Activated CD8-positive, alpha-beta T cell treated with anti-CD3 and anti-CD28 coated beads for 36 hours (primary cell): ENCODE measurements around the gene KRT24. TPM values are rescaled to one million over a fixed set of nuclear protein-coding genes. Genes with fewer than 3 reads are reported as not detected.
A peak's percentile ranks its signal among the peaks of the same experiment; 100 is the strongest.

ENCODE experiments used
- ATAC-seq: fragments of 200-7000 bp; cut with Tn5 transposase; one replicate; pipeline ENCODE4 v1.10.0; 2021; ENCODE audit warnings: mild to moderate bottlenecking, moderate library complexity
- CTCF ChIA-PET: fragments of 350-600 bp; sonication (Branson Sonifier 250); formaldehyde crosslinking; loops from one replicate; lab custom pipeline; 2021; ENCODE audit warnings: antibody characterized with exemption; lab: Charles Lee
- POLR2A ChIA-PET: fragments of 350-600 bp; sonication (Branson Sonifier 250); formaldehyde crosslinking; loops from one replicate; lab custom pipeline; 2021; ENCODE audit warnings: antibody characterized with exemption; lab: Charles Lee
- DNase-seq: peaks from one replicate; pipeline ENCODE4 v3.0.0-alpha.2; 2020
- H3K27ac Mint-ChIP-seq: one replicate; pipeline ENCODE4 v1.8.0; 2021; ENCODE audit warnings: mild to moderate bottlenecking, mixed read lengths
- H3K27me3 Mint-ChIP-seq: one replicate; pipeline ENCODE4 v1.8.0; 2021; ENCODE audit warnings: mixed read lengths
- H3K36me3 Mint-ChIP-seq: one replicate; pipeline ENCODE4 v1.8.0; 2021; ENCODE audit warnings: low read depth, mixed read lengths
- H3K4me1 Mint-ChIP-seq: one replicate; pipeline ENCODE4 v1.8.0; 2021; ENCODE audit warnings: low read depth, mixed read lengths
- H3K4me3 Mint-ChIP-seq: one replicate; pipeline ENCODE4 v1.8.0; 2021; ENCODE audit warnings: mild to moderate bottlenecking, moderate library complexity, mixed read lengths
- H3K9me3 Mint-ChIP-seq: one replicate; pipeline ENCODE4 v1.8.0; 2021; ENCODE audit warnings: mixed read lengths
- CTCF ChIP-seq: fragments of 200-600 bp; IDR thresholded peaks from one replicate; pipeline ENCODE4 v1.8.0; 2022; ENCODE audit warnings: antibody characterized with exemption, mild to moderate bottlenecking
- intact Hi-C: fragments of 100-400 bp; cut with micrococcal nuclease; formaldehyde crosslinking; loops from one replicate; pipeline ENCODE4 v1.10.0; 2022
- total RNA-seq, 2 experiments: library from RNA; stranded (reverse); gene quantifications; one replicate each; pipeline ENCODE4 v1.2.3, GENCODE V29; 2021

KRT24 gene
- total RNA-seq, 2 experiments from 2014 or later = not detected

- no peak for TF ChIP-seq CTCF
- ChIA-PET CTCF (no interaction called here), POLR2A (no interaction called here)
- no peaks in the 10 kb centered on the region for H3K9me3 Mint-ChIP-seq
- H3K27ac Mint-ChIP-seq = no peak overlapping the region
- intact Hi-C loops = no loop called here
- peaks cover 8% of the 10 kb centered on the region for H3K4me1 Mint-ChIP-seq
- peaks cover 29% of the 10 kb centered on the region for H3K27me3 Mint-ChIP-seq
- ATAC-seq (no peak), DNase-seq (no peak)
- no peaks in the 10 kb centered on the region for H3K36me3 Mint-ChIP-seq
- no peak overlapping the region for H3K4me3 Mint-ChIP-seq
Measured at GRCh38 chr17:40675905-40676304, 27.6 kb downstream of the KRT24 start.

GRCh38 chr17:40672654-40673053 is 30.9 kb downstream of the KRT24 start:
- no peak for TF ChIP-seq CTCF
- Mint-ChIP-seq H3K4me3 (no peak overlapping the region), H3K27me3 (peaks cover 17% of the 10 kb centered on the region), H3K27ac (no peak overlapping the region), H3K4me1 (no peaks in the 10 kb centered on the region), H3K9me3 (no peaks in the 10 kb centered on the region), H3K36me3 (no peaks in the 10 kb centered on the region)
- intact Hi-C loops = no loop called here
- no peak for ATAC-seq
- DNase-seq = no peak
- POLR2A ChIA-PET = no interaction called here
- CTCF ChIA-PET = interaction anchor here (0.9 to 1.5 kb wide), 4 partner anchors 11 to 53 kb away, joined by 3 to 4 read pairs (median 4); no protein-coding TSS in a partner anchor

- ATAC-seq = no peak
- Mint-ChIP-seq H3K27ac (no peak overlapping the region), H3K4me1 (no peaks in the 10 kb centered on the region), H3K4me3 (no peak overlapping the region), H3K9me3 (no peaks in the 10 kb centered on the region), H3K27me3 (peaks cover 12% of the 10 kb centered on the region), H3K36me3 (no peaks in the 10 kb centered on the region)
- no peak for TF ChIP-seq CTCF
- DNase-seq = no peak
- CTCF ChIA-PET = interaction anchor here (1.0 kb wide), 1 partner anchor 56 kb away, joined by 3 read pairs; no protein-coding TSS in a partner anchor
- intact Hi-C loops = no loop called here
- POLR2A ChIA-PET = no interaction called here
Measured at GRCh38 chr17:40671282-40671681, 32.3 kb downstream of the KRT24 start.

- ATAC-seq (no peak), DNase-seq (no peak)
- no peaks in the 10 kb centered on the region for H3K9me3 Mint-ChIP-seq
- intact Hi-C loops = no loop called here
- no peak for TF ChIP-seq CTCF
- peaks cover 6% of the 10 kb centered on the region for H3K4me1 Mint-ChIP-seq
- no peak overlapping the region for H3K27ac Mint-ChIP-seq
- CTCF ChIA-PET = no interaction called here
- H3K36me3 Mint-ChIP-seq = no peaks in the 10 kb centered on the region
- H3K4me3 Mint-ChIP-seq = no peak overlapping the region
- POLR2A ChIA-PET = no interaction called here
- H3K27me3 Mint-ChIP-seq = peaks cover 25% of the 10 kb centered on the region
Measured at GRCh38 chr17:40666331-40666730, 37.2 kb downstream of the KRT24 start.

- POLR2A ChIA-PET = interaction anchor here (1.2 kb wide), 1 partner anchor 111 kb away, joined by 3 read pairs; no protein-coding TSS in a partner anchor
- intact Hi-C loops = no loop called here
Measured at GRCh38 chr17:40664582-40665333, 38.8 kb downstream of the KRT24 start, which contains the start of gene KRT222. TSS of gene KRT222 (minus strand) at chr17:40665177. CDS start at chr17:40665099, 78 bp downstream.

More at GRCh38 chr17:40664582-40665333, 38.8 kb downstream of the KRT24 start, which contains the start of gene KRT222:
- Mint-ChIP-seq H3K36me3 (no peaks in the 10 kb centered on the region), H3K4me1 (peaks cover 9% of the 10 kb centered on the region), H3K27ac (no peak within 1 kb of the TSS), H3K27me3 (peaks cover 29% of the 10 kb centered on the region), H3K4me3 (peak within 1 kb of the TSS; percentile 51), H3K9me3 (no peaks in the 10 kb centered on the region)
- no peak for TF ChIP-seq CTCF
- ATAC-seq (no peak), DNase-seq (no peak)
- CTCF ChIA-PET = interaction anchor here (0.7 kb wide), 1 partner anchor 13 kb away, joined by 3 read pairs; no protein-coding TSS in a partner anchor
